ENCODE measurements around the gene DTX2.
A peak's percentile ranks its signal among the peaks of the same experiment; 100 is the strongest.
"Not testable (repeated sequence)": the region's sequence is repeated elsewhere in the genome, so short reads cannot be mapped to it uniquely, and the experiment has no call there.

DTX2 gene

GRCh38 chr7:76430211-76430610 is 31.3 kb upstream of the DTX2 start:
- Histone ChIP-seq H4K91ac (ENCODE audit: low read length) (peak overlapping the region; percentile 61), H3K4me2 (ENCODE audit: low read length, poor library complexity, severe bottlenecking) (no peak overlapping the region), H4K8ac (ENCODE audit: low read length) (no peak overlapping the region), H3K18ac (ENCODE audit: low read depth in 1 of 2, low read length in 2 of 2) (no peak overlapping the region), H3K36me3 (ENCODE audit: control insufficient read depth in 1 of 2, insufficient read depth in 2 of 2, low read depth in 1 of 2, low read length in 2 of 2) (no peaks in the 10 kb centered on the region), H3K27ac (ENCODE audit: low read length, poor library complexity, severe bottlenecking) (no peak overlapping the region), H3K27me3 (ENCODE audit: control insufficient read depth in 1 of 2, insufficient read depth in 1 of 2, low read length in 2 of 2) (no peaks in the 10 kb centered on the region), H3K4me3 (ENCODE audit: insufficient read depth in 1 of 2, low read depth in 1 of 2, low read length in 2 of 2) (no peak overlapping the region), H3K14ac (ENCODE audit: low read length in 2 of 2) (no peak overlapping the region), H2BK15ac (ENCODE audit: low read depth, poor library complexity, severe bottlenecking) (no peak overlapping the region), H3K79me1 (replicated peaks; ENCODE audit: low read length, poor library complexity, severe bottlenecking) (no peaks in the 10 kb centered on the region), H2BK12ac (ENCODE audit: low read length in 2 of 2) (no peak overlapping the region), H3K4ac (ENCODE audit: low read depth in 1 of 2, low read length in 2 of 2) (no peak overlapping the region), H3K9me3 (ENCODE audit: control insufficient read depth, low read length) (no peaks in the 10 kb centered on the region), H3K4me1 (ENCODE audit: control insufficient read depth, insufficient read depth, low read depth, low read length) (peaks cover 2% of the 10 kb centered on the region), H2BK120ac (ENCODE audit: low read depth, low read length) (no peak overlapping the region), H2AFZ (ENCODE audit: low read depth, low read length) (no peak overlapping the region), H3K23ac (ENCODE audit: low read length in 2 of 2) (no peak overlapping the region), H2BK5ac (ENCODE audit: low read depth, low read length, poor library complexity, severe bottlenecking) (no peak overlapping the region), H3K9ac (ENCODE audit: low read length) (no peak overlapping the region), H2AK5ac (ENCODE audit: low read length, severe bottlenecking) (no peak overlapping the region)
- WGBS, result 89% methylated on average over 9 of the region's 9 CpGs
- DNase-seq, result no peak

DNA sequence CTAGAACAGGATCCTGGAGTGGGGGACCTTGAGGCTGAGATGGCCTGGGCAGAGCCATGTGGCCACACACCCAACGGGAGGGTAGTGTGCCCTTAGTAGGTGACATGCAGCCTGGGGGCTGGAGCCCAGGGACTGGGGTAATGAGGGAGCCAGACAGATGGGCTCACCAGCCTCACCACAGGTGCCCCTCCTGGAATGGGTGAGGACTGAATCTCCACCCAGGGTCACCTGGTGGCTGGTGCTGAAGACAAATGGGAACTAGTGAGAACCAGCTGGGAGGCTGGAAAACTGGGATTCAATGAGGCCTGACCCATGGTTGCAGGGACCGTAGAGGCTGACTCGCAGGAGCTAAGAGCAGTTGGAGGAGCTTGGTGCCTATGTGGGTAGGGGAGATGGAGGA is 30.7 kb upstream of the DTX2 start:
- no peak overlapping the region for H3K18ac ChIP-seq (ENCODE audit: low read depth in 1 of 2, low read length in 2 of 2)
- no peak overlapping the region for H3K4me2 ChIP-seq (ENCODE audit: low read length, poor library complexity, severe bottlenecking)
- H3K23ac ChIP-seq (ENCODE audit: low read length in 2 of 2), result no peak overlapping the region
- no peak overlapping the region for H2BK15ac ChIP-seq (ENCODE audit: low read depth, poor library complexity, severe bottlenecking)
- no peaks in the 10 kb centered on the region for H3K4me1 ChIP-seq (ENCODE audit: control insufficient read depth, insufficient read depth, low read depth, low read length)
- H2AK5ac ChIP-seq (ENCODE audit: low read length, severe bottlenecking), result no peak overlapping the region
- H3K4me3 ChIP-seq (ENCODE audit: insufficient read depth in 1 of 2, low read depth in 1 of 2, low read length in 2 of 2), result no peak overlapping the region
- H2BK5ac ChIP-seq (ENCODE audit: low read depth, low read length, poor library complexity, severe bottlenecking), result no peak overlapping the region
- no peak overlapping the region for H4K91ac ChIP-seq (ENCODE audit: low read length)
- no peak overlapping the region for H2AFZ ChIP-seq (ENCODE audit: low read depth, low read length)
- no peak overlapping the region for H3K9ac ChIP-seq (ENCODE audit: low read length)
- WGBS, result 93% methylated on average over 3 of the region's 3 CpGs
- H3K36me3 ChIP-seq (ENCODE audit: control insufficient read depth in 1 of 2, insufficient read depth in 2 of 2, low read depth in 1 of 2, low read length in 2 of 2), result no peaks in the 10 kb centered on the region
- no peak overlapping the region for H3K14ac ChIP-seq (ENCODE audit: low read length in 2 of 2)
- no peaks in the 10 kb centered on the region for H3K79me1 ChIP-seq (replicated peaks; ENCODE audit: low read length, poor library complexity, severe bottlenecking)
- H2BK12ac ChIP-seq (ENCODE audit: low read length in 2 of 2), result no peak overlapping the region
- no peaks in the 10 kb centered on the region for H3K9me3 ChIP-seq (ENCODE audit: control insufficient read depth, low read length)
- no peaks in the 10 kb centered on the region for H3K27me3 ChIP-seq (ENCODE audit: control insufficient read depth in 1 of 2, insufficient read depth in 1 of 2, low read length in 2 of 2)
- no peak overlapping the region for H2BK120ac ChIP-seq (ENCODE audit: low read depth, low read length)
- no peak overlapping the region for H3K4ac ChIP-seq (ENCODE audit: low read depth in 1 of 2, low read length in 2 of 2)
- DNase-seq, result no peak
- H3K27ac ChIP-seq (ENCODE audit: low read length, poor library complexity, severe bottlenecking), result no peak overlapping the region
- H4K8ac ChIP-seq (ENCODE audit: low read length), result no peak overlapping the region

GRCh38 chr7:76437873-76438272 is 23.6 kb upstream of the DTX2 start:
- H4K8ac ChIP-seq (ENCODE audit: low read length); H3K27me3 ChIP-seq (ENCODE audit: control insufficient read depth in 1 of 2, insufficient read depth in 1 of 2, low read length in 2 of 2): not testable (repeated sequence)
- peak; percentile 87 for DNase-seq

DNA sequence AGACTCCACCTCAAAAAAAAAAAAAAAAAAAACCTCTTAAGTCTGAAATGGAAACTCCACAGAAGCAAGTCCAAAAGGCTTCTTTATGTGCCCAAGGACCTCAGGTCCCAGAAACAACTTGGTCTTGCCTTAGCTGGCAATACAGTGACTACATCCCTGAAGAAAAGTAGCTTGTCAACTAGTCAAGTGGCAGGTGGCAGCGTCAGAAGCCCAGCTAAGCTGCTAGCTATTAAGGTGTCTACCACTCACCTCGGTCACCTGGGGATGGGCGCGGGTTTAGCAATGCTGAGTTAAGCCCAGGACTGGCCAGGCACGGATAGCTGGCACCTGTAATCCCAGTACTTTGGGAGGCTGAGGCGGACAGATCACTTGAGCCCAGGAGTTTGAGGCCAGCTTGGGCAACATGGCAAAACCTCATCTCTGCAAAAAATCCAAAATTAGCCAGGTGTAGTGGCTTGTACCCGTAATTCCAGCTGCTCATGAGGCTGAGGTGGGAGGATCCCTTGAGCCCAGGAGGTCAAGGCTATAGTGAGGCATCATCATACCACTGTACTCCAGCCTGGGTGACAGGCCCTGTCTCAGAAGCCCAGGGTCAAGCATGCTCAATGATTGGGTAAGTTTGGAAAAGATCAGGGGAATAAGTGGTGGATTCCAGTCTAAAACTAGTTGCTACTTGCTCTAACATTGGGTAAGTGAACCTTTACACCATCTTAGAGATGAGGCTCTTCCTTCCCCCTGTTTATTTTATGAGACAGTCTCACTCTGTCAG is 22.2 kb upstream of the DTX2 start:
- H3K4me1 ChIP-seq (ENCODE audit: control insufficient read depth, insufficient read depth, low read depth, low read length); H4K91ac ChIP-seq (ENCODE audit: low read length); H2BK15ac ChIP-seq (ENCODE audit: low read depth, poor library complexity, severe bottlenecking); H3K4me3 ChIP-seq (ENCODE audit: insufficient read depth in 1 of 2, low read depth in 1 of 2, low read length in 2 of 2); H2BK12ac ChIP-seq (ENCODE audit: low read length in 2 of 2); H3K9me3 ChIP-seq (ENCODE audit: control insufficient read depth, low read length); H2BK5ac ChIP-seq (ENCODE audit: low read depth, low read length, poor library complexity, severe bottlenecking); DNase-seq; H3K27ac ChIP-seq (ENCODE audit: low read length, poor library complexity, severe bottlenecking); H3K23ac ChIP-seq (ENCODE audit: low read length in 2 of 2); H3K27me3 ChIP-seq (ENCODE audit: control insufficient read depth in 1 of 2, insufficient read depth in 1 of 2, low read length in 2 of 2); H2AFZ ChIP-seq (ENCODE audit: low read depth, low read length); H3K18ac ChIP-seq (ENCODE audit: low read depth in 1 of 2, low read length in 2 of 2); H3K4ac ChIP-seq (ENCODE audit: low read depth in 1 of 2, low read length in 2 of 2); H3K36me3 ChIP-seq (ENCODE audit: control insufficient read depth in 1 of 2, insufficient read depth in 2 of 2, low read depth in 1 of 2, low read length in 2 of 2); H3K14ac ChIP-seq (ENCODE audit: low read length in 2 of 2); H3K79me1 ChIP-seq (replicated peaks; ENCODE audit: low read length, poor library complexity, severe bottlenecking); H3K4me2 ChIP-seq (ENCODE audit: low read length, poor library complexity, severe bottlenecking); H4K8ac ChIP-seq (ENCODE audit: low read length); H2AK5ac ChIP-seq (ENCODE audit: low read length, severe bottlenecking); H2BK120ac ChIP-seq (ENCODE audit: low read depth, low read length); H3K9ac ChIP-seq (ENCODE audit: low read length): not testable (repeated sequence)
- WGBS, result no CpG with 5 or more reads among the region's 7 CpGs

More at GRCh38 chr7:76437873-76438272, 23.6 kb upstream of the DTX2 start:
- not testable (repeated sequence) for H2BK15ac ChIP-seq (ENCODE audit: low read depth, poor library complexity, severe bottlenecking); H3K4me1 ChIP-seq (ENCODE audit: control insufficient read depth, insufficient read depth, low read depth, low read length); H3K79me1 ChIP-seq (replicated peaks; ENCODE audit: low read length, poor library complexity, severe bottlenecking); H3K36me3 ChIP-seq (ENCODE audit: control insufficient read depth in 1 of 2, insufficient read depth in 2 of 2, low read depth in 1 of 2, low read length in 2 of 2); H2BK12ac ChIP-seq (ENCODE audit: low read length in 2 of 2); H2AK5ac ChIP-seq (ENCODE audit: low read length, severe bottlenecking); H2AFZ ChIP-seq (ENCODE audit: low read depth, low read length); H2BK120ac ChIP-seq (ENCODE audit: low read depth, low read length); H3K9ac ChIP-seq (ENCODE audit: low read length); H3K14ac ChIP-seq (ENCODE audit: low read length in 2 of 2); H3K4ac ChIP-seq (ENCODE audit: low read depth in 1 of 2, low read length in 2 of 2); H3K4me3 ChIP-seq (ENCODE audit: insufficient read depth in 1 of 2, low read depth in 1 of 2, low read length in 2 of 2); H3K23ac ChIP-seq (ENCODE audit: low read length in 2 of 2); H3K9me3 ChIP-seq (ENCODE audit: control insufficient read depth, low read length); H3K4me2 ChIP-seq (ENCODE audit: low read length, poor library complexity, severe bottlenecking); H4K91ac ChIP-seq (ENCODE audit: low read length); H3K27ac ChIP-seq (ENCODE audit: low read length, poor library complexity, severe bottlenecking); H3K18ac ChIP-seq (ENCODE audit: low read depth in 1 of 2, low read length in 2 of 2); H2BK5ac ChIP-seq (ENCODE audit: low read depth, low read length, poor library complexity, severe bottlenecking)
- WGBS, result no CpG with 5 or more reads among the region's 2 CpGs

All from mesenchymal stem cell (in vitro differentiated cells and primary cell).